GM18499 (cell line): ENCODE results near the gene AMOTL1.

Experiments used
- ATAC-seq: cut with Tn5 transposase; IDR thresholded peaks from one replicate; pipeline ENCODE4 v1.9.1; 2021; ENCODE audit warnings: moderate number of reproducible peaks; ENCODE audit not compliant: insufficient read depth, unreplicated experiment

The AMOTL1 gene

DNA sequence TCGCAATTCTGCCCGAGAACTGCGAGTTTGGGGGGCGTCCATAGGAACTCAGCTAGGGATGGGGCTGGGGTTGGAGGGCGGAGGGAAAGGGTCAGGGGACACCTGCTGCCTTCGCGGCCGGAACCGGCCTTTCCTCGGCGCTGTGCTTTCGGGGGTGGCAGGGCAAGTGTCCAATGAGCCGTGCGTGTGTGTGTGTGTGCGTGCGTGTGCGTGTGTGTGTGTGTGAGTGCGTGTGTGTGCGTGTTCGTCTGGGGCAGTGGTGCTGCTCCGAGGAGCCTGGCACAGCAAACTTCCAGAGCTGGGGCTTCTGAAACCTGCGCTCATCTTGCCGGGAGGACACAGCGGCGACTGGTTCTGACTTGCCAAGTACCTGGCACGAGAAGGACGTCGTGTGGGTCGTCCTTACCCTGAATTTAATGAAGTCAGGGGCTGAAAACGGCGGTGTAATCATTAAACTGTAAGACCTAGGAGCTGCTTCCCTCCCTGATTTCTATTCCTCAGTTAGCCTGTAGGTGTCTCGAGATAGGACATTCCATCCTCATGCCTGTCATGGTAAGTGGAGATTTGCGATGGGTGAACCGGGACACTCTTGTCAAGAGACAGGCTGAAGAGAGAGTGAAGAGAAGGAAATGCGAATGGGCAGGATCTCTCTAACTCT lies 27.0 kb upstream of the AMOTL1 start:
- ATAC-seq = no peak

GRCh38 chr11:94742665-94743064 lies 25.5 kb upstream of the AMOTL1 start:
- no peak for ATAC-seq

- ATAC-seq = no peak
These were observed 21.4 kb upstream of the AMOTL1 start for GRCh38 chr11:94746721-94747120.

GRCh38 chr11:94747146-94747545 lies 21.0 kb upstream of the AMOTL1 start:
- ATAC-seq = no peak

- ATAC-seq = no peak
These were observed 20.5 kb upstream of the AMOTL1 start for GRCh38 chr11:94747601-94748041.

DNA sequence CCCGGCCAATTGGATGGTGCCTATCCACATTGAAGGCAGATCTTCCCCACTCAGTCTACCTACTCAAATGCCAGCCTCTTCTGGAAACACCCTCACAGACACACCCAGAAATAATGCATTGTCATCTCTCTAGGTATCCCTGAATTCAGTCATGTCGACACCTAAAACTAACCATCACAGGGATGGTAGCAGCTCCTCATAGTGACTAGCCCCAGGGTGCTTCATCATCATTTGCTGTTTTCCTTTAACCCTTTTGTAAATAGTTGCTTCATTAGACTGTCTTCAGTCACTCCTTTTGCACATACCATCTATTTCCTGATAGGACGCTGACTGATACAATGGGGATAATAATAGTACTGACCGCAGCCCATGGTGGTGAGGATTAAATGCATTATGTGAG lies 18.8 kb upstream of the AMOTL1 start:
- ATAC-seq = no peak

GRCh38 chr11:94750319-94751217 lies 17.6 kb upstream of the AMOTL1 start:
- no peak for ATAC-seq

GRCh38 chr11:94751218-94751609 lies 16.9 kb upstream of the AMOTL1 start:
- no peak for ATAC-seq

GRCh38 chr11:94751786-94752185 lies 16.4 kb upstream of the AMOTL1 start:
- no peak for ATAC-seq

DNA sequence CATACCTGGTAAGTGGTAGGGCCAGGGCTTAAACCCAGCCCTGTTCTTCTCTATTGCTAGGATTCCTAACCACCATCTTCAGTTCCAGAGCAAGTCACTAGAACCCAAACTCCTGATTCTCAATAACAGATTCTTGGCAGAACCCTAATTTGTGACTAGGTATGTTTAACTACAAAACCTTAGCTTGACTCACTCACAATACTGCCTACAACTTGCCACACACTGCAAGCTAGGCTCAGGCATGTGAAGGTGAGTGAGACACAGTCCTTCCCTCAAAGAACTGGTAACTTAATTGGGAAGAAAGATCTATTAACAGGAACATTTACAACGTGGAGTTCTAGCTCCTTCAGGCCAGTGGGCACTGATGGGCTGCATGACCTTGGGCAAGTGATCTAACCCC lies 14.5 kb upstream of the AMOTL1 start:
- ATAC-seq = no peak

DNA sequence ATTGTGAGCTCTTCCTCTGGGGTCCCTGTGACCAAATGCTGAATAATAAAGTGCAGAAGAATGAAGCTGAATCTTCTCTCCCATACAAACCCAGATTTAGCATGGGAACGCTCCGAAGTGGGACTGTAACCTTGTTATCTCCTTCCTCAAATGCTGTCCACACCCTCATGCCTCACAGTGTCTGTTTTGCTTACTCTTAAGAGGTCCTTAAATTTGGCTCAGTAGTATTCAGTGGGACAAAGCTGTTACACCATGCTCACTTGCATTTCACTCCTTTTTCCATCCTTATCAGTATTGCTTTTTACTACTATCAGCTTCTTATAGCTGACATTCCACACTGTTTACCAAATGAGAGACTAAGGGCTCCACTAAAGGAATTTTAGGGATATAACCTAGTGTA lies 13.8 kb upstream of the AMOTL1 start:
- no peak for ATAC-seq

GRCh38 chr11:94754819-94755218 lies 13.3 kb upstream of the AMOTL1 start:
- ATAC-seq = no peak

- ATAC-seq = no peak
These were observed 12.7 kb upstream of the AMOTL1 start for GRCh38 chr11:94755494-94755893.

- no peak for ATAC-seq
These were observed 11.0 kb upstream of the AMOTL1 start for GRCh38 chr11:94757037-94757735.

DNA sequence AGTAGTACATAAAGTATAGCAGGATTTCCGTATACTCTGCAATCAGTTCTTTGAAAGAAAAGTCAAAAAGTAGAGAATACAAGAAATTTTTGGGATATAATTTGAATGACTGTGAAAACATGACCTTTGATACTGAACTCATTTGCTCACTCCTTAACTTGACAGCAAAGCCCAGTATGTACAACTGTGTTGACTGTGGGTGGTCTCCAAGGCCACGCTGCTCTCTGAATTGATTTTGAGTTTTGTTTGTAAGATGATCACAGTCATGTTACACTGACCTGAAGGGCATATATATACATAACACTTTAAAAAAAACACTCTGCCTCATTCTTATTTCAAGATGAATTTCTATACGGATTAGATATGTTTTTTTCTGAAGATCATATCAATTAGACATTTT lies 9.5 kb upstream of the AMOTL1 start:
- no peak for ATAC-seq

- no peak for ATAC-seq
These were observed 8.6 kb upstream of the AMOTL1 start for GRCh38 chr11:94759522-94759921.

GRCh38 chr11:94760296-94760695 lies 7.9 kb upstream of the AMOTL1 start:
- no peak for ATAC-seq

GRCh38 chr11:94762208-94762607 lies 5.9 kb upstream of the AMOTL1 start:
- ATAC-seq = no peak

DNA sequence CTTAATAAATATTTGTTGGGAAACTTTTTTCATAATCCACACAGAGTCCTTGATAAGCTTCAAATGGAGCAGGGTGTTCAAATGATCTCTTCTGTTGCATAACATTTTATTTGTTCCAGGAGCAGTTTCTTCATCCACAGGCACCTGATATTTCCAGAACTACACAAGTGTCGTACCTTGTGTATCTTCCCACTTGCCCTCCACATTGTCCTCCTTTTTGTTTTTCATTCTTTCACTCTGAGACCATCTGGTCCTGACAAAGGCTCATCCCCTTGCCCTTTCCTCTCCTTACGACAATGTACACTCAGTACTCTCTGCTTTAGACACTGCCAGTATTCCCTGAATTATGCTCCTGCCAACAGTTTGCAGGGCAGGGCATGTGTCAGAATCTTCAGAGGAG lies 5.2 kb upstream of the AMOTL1 start:
- ATAC-seq = no peak

DNA sequence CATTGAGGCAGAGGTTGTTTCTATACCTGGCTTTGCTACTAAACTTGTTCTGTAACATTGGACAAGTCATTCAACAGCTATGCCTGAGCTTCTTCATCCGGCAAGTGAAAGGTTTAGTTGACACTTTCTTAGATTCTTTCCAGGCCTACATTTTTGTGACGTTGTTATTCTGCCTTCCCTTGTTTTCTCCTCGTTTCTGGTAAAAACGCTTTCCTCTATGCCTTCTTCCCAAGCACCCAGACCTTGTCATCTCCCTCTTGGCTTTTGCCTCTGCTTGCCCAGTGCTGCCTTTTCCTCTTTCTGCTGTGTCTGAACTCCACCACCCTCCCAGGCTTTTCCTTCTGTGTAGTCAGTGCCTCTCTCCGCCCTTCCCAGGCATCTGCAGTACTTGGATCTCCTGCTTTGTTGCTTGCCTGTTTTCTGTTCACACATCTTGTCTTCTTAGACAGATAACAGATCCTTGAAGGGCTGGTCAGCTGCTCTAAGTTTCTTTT lies 1.4 kb upstream of the AMOTL1 start:
- no peak for ATAC-seq

DNA sequence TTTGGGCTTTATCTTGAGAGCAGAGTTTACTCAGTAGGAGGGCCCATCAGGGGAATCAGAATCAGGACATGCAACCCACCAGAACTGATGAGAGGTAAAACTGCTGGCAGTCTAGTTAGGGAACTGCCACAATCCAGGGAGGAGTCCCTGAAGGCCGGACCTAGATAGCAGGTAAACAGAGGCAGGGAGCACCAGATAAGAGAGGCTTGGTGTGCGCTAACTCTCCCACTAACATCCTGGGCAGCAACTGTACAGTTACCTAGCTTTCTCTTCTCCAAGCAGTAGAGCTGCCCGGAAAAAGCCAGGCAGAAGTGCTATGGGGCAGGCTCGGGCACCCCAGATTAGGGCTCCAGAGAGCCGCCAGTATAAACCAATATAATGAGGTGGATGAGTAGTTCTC lies 865 bp upstream of the AMOTL1 start:
- no peak for ATAC-seq
